HL-60 (cell line): ENCODE results near the gene CHSY3.

Experiments used
- GABPA ChIP-seq: IDR thresholded peaks from 2 replicates; pipeline ENCODE4 v1.6.1; 2012; ENCODE audit warnings: low read depth
- POLR2AphosphoS5 ChIP-seq: IDR thresholded peaks from 2 replicates; pipeline ENCODE4 v1.6.1; 2012; ENCODE audit warnings: low read depth
- TF ChIP-seq, protein P1 (sequence below): IDR thresholded peaks from one replicate; pipeline ENCODE4 v1.5.1; 2011; ENCODE audit warnings: low read length, control low read depth, inconsistent platforms; ENCODE audit not compliant: insufficient read depth

DNA sequence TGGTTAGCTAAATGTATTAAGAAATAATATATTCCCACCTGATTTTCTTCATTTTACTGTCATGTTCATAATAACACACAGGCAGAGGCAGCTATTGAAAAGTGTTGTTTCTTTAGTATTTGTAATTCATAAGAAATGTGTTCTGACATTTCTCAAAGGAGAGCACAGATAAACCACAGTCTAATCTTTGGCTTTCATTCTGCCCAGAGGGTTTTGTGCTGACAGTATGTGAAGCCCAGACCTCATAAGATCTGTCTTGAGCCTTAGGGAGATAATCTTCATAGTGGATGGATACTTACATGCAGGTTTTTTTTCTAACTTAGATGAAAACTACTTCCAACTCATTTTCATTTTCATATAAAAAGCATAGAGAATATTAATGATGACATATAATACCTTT lies 206.1 kb downstream of the CHSY3 start:
- TF ChIP-seq POLR2AphosphoS5 = no peak
- no peak for TF ChIP-seq GABPA
- TF ChIP-seq, protein P1, sequence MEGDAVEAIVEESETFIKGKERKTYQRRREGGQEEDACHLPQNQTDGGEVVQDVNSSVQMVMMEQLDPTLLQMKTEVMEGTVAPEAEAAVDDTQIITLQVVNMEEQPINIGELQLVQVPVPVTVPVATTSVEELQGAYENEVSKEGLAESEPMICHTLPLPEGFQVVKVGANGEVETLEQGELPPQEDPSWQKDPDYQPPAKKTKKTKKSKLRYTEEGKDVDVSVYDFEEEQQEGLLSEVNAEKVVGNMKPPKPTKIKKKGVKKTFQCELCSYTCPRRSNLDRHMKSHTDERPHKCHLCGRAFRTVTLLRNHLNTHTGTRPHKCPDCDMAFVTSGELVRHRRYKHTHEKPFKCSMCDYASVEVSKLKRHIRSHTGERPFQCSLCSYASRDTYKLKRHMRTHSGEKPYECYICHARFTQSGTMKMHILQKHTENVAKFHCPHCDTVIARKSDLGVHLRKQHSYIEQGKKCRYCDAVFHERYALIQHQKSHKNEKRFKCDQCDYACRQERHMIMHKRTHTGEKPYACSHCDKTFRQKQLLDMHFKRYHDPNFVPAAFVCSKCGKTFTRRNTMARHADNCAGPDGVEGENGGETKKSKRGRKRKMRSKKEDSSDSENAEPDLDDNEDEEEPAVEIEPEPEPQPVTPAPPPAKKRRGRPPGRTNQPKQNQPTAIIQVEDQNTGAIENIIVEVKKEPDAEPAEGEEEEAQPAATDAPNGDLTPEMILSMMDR = no peak
